PC-9 (cell line): ENCODE data around the gene MRPS24. TPM values are rescaled to one million over a fixed set of nuclear protein-coding genes. Genes with fewer than 3 reads are reported as not detected.
"Not testable (repeated sequence)": the region's sequence is repeated elsewhere in the genome, so short reads cannot be mapped to it uniquely, and the experiment has no call there.

Experiments used
- BruUV-seq: library from RNA; stranded (reverse); fragments of 400-500 nt; replicated peaks from 2 replicates; lab custom pipeline; 2021; lab: Mats Ljungman, UMichigan
- CTCF ChIA-PET: fragments of 300-600 bp; sonication (Branson Sonifier 250); formaldehyde crosslinking; loops from one replicate; lab custom pipeline; 2022; ENCODE audit warnings: antibody characterized with exemption; lab: Charles Lee
- POLR2A ChIA-PET: fragments of 300-600 bp; sonication (Branson Sonifier 250); formaldehyde crosslinking; loops from one replicate; lab custom pipeline; 2022; ENCODE audit warnings: antibody characterized with exemption; ENCODE audit not compliant: unreplicated experiment; lab: Charles Lee
- DNase-seq, 2 experiments: peaks; one replicate each; pipeline versions ENCODE4 v3.0.0 to v3.0.0-alpha.2; 2015 to 2022; ENCODE audit warnings: mixed read lengths in 1 of 2
- H2AFZ ChIP-seq: fragments of 200-600 bp; sonication (generic); 2 replicates; pipeline ENCODE4 v1.8.1; 2017; ENCODE audit warnings: antibody characterized with exemption
- H3F3A ChIP-seq: fragments of 200-600 bp; sonication (generic); 2 replicates; pipeline ENCODE4 v1.8.1; 2017; ENCODE audit warnings: antibody characterized with exemption, mild to moderate bottlenecking, low read depth; ENCODE audit not compliant: insufficient read depth
- H3K27ac ChIP-seq: fragments of 200-600 bp; sonication (generic); 2 replicates; pipeline ENCODE4 v1.6.1; 2016; ENCODE audit warnings: mixed run types
- H3K27me3 ChIP-seq: fragments of 200-600 bp; sonication (generic); 2 replicates; pipeline ENCODE4 v1.6.1; 2016; ENCODE audit warnings: low read depth, mixed run types; ENCODE audit not compliant: insufficient read depth
- H3K36me3 ChIP-seq: fragments of 200-600 bp; sonication (generic); 2 replicates; pipeline ENCODE4 v1.6.1; 2016; ENCODE audit warnings: low read depth, mixed run types
- H3K4me1 ChIP-seq: fragments of 200-600 bp; sonication (generic); replicated peaks from 2 replicates; pipeline ENCODE4 v1.6.1; 2016; ENCODE audit warnings: mixed run types; ENCODE audit not compliant: insufficient read depth
- H3K4me2 ChIP-seq: fragments of 200-600 bp; sonication (generic); 2 replicates; pipeline ENCODE4 v1.6.1; 2017; ENCODE audit warnings: mixed run types
- H3K4me3 ChIP-seq: fragments of 200-600 bp; sonication (generic); 2 replicates; pipeline ENCODE4 v1.6.1; 2016; ENCODE audit warnings: mixed run types
- H3K79me2 ChIP-seq: fragments of 200-600 bp; sonication (generic); 2 replicates; pipeline ENCODE4 v1.6.1; 2017; ENCODE audit warnings: low read depth, mixed run types
- H3K9me2 ChIP-seq: fragments of 200-600 bp; sonication (generic); 2 replicates; pipeline ENCODE4 v1.8.1; 2017; ENCODE audit warnings: mild to moderate bottlenecking; ENCODE audit not compliant: insufficient read depth
- H3K9me3 ChIP-seq: fragments of 200-600 bp; sonication (generic); 2 replicates; pipeline ENCODE4 v1.8.1; 2016; ENCODE audit warnings: low read depth; ENCODE audit not compliant: insufficient read depth
- H4K20me1 ChIP-seq: fragments of 200-600 bp; sonication (generic); 2 replicates; pipeline ENCODE4 v1.8.1; 2017; ENCODE audit not compliant: insufficient read depth
- EZH2 ChIP-seq: fragments of 200-600 bp; sonication (generic); IDR thresholded peaks from 2 replicates; pipeline ENCODE4 v1.8.0; 2017; ENCODE audit warnings: antibody characterized with exemption, low read depth
- intact Hi-C: fragments of 100-400 bp; cut with micrococcal nuclease; formaldehyde crosslinking; loops from one replicate; pipeline ENCODE4 v1.10.0; 2022; ENCODE audit not compliant: unreplicated experiment
- total RNA-seq: library from RNA; stranded (reverse); gene quantifications from 2 replicates; pipeline ENCODE4 v1.2.3, GENCODE V29; 2021
- TF ChIP-seq, protein P1 (sequence below): fragments of 200-600 bp; sonication (generic); conservative IDR thresholded peaks from 2 replicates; pipeline ENCODE4 v1.6.1; 2017; ENCODE audit warnings: mixed run types, antibody characterized with exemption, mild to moderate bottlenecking, moderate library complexity

MRPS24 gene
- total RNA-seq, 1 experiment from 2014 or later = 239 TPM

DNA sequence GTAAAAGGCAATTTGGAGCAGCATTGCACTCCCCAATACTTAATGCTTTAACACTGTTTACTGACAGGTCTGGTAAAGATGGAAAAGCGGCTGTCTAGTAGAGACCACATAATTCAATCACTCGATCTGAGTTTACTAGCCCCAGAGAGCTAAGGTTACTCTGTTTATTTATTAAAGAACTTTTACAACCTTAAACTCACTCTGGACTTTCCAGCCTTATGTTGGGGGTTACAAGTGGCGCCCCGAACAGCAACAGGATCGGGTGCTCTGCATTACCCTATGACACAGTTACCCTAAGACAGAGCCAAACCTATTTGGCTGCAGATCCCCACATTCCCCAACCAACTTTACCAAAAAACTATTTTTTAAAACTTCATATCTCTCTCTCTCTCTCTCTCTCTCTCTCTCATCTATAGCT is 43.9 kb downstream of the MRPS24 start:
- Histone ChIP-seq H3F3A (no peaks in the 10 kb centered on the region; the same call in 1 of the 2 replicates), H3K4me3 (no peak overlapping the region), H4K20me1 (no peaks in the 10 kb centered on the region), H3K4me1 (no peaks in the 10 kb centered on the region), H3K79me2 (no peaks in the 10 kb centered on the region), H3K36me3 (no peaks in the 10 kb centered on the region), H3K9me3 (no peaks in the 10 kb centered on the region), H3K4me2 (no peak overlapping the region), H2AFZ (no peak overlapping the region), H3K9me2 (no peaks in the 10 kb centered on the region), H3K27me3 (no peaks in the 10 kb centered on the region), H3K27ac (no peak overlapping the region)
- no peak for DNase-seq
- no TSS peak for BruUV-seq
- POLR2A ChIA-PET = no interaction called here
- TF ChIP-seq, protein P1, sequence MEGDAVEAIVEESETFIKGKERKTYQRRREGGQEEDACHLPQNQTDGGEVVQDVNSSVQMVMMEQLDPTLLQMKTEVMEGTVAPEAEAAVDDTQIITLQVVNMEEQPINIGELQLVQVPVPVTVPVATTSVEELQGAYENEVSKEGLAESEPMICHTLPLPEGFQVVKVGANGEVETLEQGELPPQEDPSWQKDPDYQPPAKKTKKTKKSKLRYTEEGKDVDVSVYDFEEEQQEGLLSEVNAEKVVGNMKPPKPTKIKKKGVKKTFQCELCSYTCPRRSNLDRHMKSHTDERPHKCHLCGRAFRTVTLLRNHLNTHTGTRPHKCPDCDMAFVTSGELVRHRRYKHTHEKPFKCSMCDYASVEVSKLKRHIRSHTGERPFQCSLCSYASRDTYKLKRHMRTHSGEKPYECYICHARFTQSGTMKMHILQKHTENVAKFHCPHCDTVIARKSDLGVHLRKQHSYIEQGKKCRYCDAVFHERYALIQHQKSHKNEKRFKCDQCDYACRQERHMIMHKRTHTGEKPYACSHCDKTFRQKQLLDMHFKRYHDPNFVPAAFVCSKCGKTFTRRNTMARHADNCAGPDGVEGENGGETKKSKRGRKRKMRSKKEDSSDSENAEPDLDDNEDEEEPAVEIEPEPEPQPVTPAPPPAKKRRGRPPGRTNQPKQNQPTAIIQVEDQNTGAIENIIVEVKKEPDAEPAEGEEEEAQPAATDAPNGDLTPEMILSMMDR = no peak
- TF ChIP-seq EZH2 = no peak
- CTCF ChIA-PET = interaction anchor here (1.5 kb wide), 1 partner anchor 12 kb away, joined by 7 read pairs; no protein-coding TSS in a partner anchor
- intact Hi-C loops = no loop called here

DNA sequence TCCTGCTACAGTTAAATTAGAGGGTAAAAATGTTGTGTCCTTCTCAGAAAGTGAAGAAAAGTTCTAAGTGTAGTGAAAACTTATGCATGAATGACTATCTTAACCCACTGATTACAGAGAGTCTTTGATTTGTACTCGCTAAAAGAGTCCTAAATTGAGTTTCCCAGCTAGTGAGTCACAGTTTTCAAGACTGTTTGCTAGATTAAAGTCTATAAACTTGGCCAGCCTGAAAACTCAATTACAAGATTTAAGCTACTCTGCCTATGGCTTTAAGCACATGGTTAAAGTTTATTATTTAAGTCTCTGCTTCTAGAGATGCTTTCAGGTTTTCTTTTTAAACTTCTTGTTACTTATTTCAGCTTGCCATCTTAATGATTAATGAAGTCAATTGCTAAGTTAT is 44.4 kb downstream of the MRPS24 start:
- Histone ChIP-seq H4K20me1 (no peaks in the 10 kb centered on the region), H3K9me3 (no peaks in the 10 kb centered on the region), H3K4me3 (no peak overlapping the region), H3K27me3 (no peaks in the 10 kb centered on the region), H3F3A (no peaks in the 10 kb centered on the region; the same call in 1 of the 2 replicates), H3K4me1 (no peaks in the 10 kb centered on the region), H3K79me2 (no peaks in the 10 kb centered on the region), H3K36me3 (no peaks in the 10 kb centered on the region), H2AFZ (no peak overlapping the region), H3K9me2 (no peaks in the 10 kb centered on the region), H3K4me2 (no peak overlapping the region), H3K27ac (no peak overlapping the region)
- intact Hi-C loops = no loop called here
- no peak for TF ChIP-seq EZH2
- TF ChIP-seq, protein P1 = no peak
- no TSS peak for BruUV-seq
- ChIA-PET CTCF (interaction anchor here (1.5 kb wide), 1 partner anchor 13 kb away, joined by 7 read pairs; no protein-coding TSS in a partner anchor), POLR2A (no interaction called here)
- DNase-seq = no peak

DNA sequence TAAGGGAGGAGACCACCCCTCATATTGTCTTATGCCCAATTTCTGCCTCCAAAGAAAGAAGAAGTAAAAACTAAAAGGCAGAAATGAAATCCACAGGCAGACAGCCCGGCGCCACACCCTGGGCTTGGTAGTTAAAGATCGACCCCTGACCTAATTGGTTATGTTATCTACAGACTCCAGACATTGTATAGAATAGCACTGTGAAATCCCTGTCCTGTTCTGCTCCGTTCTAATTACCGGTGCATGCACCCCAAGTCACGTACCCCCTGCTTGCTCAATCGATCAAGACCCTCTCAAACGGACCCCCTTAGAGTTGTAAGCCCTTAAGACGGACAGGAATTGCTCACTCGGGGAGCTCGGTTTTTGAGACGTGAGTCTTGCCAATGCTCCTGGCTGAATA is 44.8 kb downstream of the MRPS24 start:
- POLR2A ChIA-PET, H2AFZ ChIP-seq, intact Hi-C loops, H3K4me3 ChIP-seq, H3K9me3 ChIP-seq, H3K79me2 ChIP-seq, H3K4me2 ChIP-seq, H3K27ac ChIP-seq, H3K27me3 ChIP-seq, H4K20me1 ChIP-seq, H3K4me1 ChIP-seq, BruUV-seq, H3K9me2 ChIP-seq, H3F3A ChIP-seq, DNase-seq, H3K36me3 ChIP-seq: not testable (repeated sequence)
- CTCF ChIA-PET = interaction anchor here (1.5 kb wide), 1 partner anchor 13 kb away, joined by 7 read pairs; no protein-coding TSS in a partner anchor

DNA sequence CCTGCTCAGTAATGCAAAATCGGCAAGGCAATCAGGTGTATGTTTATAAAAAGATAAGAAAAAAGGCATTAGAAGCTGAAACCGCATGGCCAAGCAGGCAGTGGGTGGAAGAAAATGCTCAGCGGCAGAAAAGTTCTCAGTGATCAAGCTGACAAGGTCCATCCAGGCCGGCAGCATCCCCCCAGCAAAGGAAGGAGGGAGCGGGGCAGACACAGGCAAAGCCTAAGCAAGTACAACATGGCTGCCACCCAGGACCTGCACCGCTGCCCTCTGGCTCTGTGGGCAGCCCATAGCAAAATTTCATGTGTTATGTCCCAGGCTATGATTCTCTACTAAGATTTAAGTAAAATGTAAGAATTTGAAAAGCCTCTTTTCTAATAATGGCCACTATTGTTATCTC is 45.4 kb downstream of the MRPS24 start:
- no peak overlapping the region for H3K4me3 ChIP-seq
- no peaks in the 10 kb centered on the region for H3K4me1 ChIP-seq
- H2AFZ ChIP-seq = no peak overlapping the region
- no peaks in the 10 kb centered on the region; the same call in 1 of the 2 replicates for H3F3A ChIP-seq
- DNase-seq = no peak
- H3K79me2 ChIP-seq = no peaks in the 10 kb centered on the region
- no peaks in the 10 kb centered on the region for H3K9me2 ChIP-seq
- no peaks in the 10 kb centered on the region for H3K36me3 ChIP-seq
- no peaks in the 10 kb centered on the region for H4K20me1 ChIP-seq
- no peaks in the 10 kb centered on the region for H3K9me3 ChIP-seq
- ChIA-PET CTCF (no interaction called here), POLR2A (interaction anchor here (0.7 kb wide), 1 partner anchor 39 kb away, joined by 5 read pairs; no protein-coding TSS in a partner anchor)
- no peak overlapping the region for H3K27ac ChIP-seq
- intact Hi-C loops = no loop called here
- TF ChIP-seq EZH2 = no peak
- TF ChIP-seq, protein P1 = no peak
- no peaks in the 10 kb centered on the region for H3K27me3 ChIP-seq
- H3K4me2 ChIP-seq = no peak overlapping the region
- BruUV-seq = no TSS peak

DNA sequence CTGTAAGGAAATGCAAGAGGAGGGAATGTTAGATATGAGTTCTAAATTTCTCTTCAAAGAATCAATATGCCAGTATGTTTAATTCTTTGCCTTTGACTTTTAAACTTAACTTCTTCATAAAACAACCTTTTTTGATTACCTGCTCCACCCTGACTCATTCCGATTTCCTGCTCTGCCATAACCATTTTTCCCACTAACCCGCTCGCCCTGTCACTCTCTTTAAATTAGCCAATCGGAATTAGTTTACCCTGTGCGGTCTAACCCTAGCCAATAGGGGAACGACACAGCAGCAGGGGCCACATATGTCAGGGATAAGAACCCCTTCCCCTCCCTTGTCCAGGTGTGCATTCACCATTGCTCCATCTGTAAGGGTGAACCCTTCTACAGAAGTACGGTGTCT is 45.9 kb downstream of the MRPS24 start:
- H4K20me1 ChIP-seq, intact Hi-C loops, H3K79me2 ChIP-seq, H3F3A ChIP-seq, DNase-seq, H3K4me1 ChIP-seq, BruUV-seq, H3K36me3 ChIP-seq, H3K4me2 ChIP-seq, H3K4me3 ChIP-seq, H3K27ac ChIP-seq, H3K9me3 ChIP-seq, H3K9me2 ChIP-seq, H3K27me3 ChIP-seq, H2AFZ ChIP-seq: not testable (repeated sequence)
- POLR2A ChIA-PET = interaction anchor here (0.7 kb wide), 1 partner anchor 38 kb away, joined by 5 read pairs; no protein-coding TSS in a partner anchor
- CTCF ChIA-PET = interaction anchor here (1.0 kb wide), 1 partner anchor 14 kb away, joined by 3 read pairs; no protein-coding TSS in a partner anchor
